ENCODE results near the gene PTGER3. TPM values are rescaled to one million over a fixed set of nuclear protein-coding genes. Genes with fewer than 3 reads are reported as not detected.

The PTGER3 gene
- total RNA-seq: 1.1 TPM
- long read RNA-seq, partial matches to known transcripts: 0 of 5 reads
- long read RNA-seq, other reads (novel, unspliced or antisense): 0 of 5 reads

DNA sequence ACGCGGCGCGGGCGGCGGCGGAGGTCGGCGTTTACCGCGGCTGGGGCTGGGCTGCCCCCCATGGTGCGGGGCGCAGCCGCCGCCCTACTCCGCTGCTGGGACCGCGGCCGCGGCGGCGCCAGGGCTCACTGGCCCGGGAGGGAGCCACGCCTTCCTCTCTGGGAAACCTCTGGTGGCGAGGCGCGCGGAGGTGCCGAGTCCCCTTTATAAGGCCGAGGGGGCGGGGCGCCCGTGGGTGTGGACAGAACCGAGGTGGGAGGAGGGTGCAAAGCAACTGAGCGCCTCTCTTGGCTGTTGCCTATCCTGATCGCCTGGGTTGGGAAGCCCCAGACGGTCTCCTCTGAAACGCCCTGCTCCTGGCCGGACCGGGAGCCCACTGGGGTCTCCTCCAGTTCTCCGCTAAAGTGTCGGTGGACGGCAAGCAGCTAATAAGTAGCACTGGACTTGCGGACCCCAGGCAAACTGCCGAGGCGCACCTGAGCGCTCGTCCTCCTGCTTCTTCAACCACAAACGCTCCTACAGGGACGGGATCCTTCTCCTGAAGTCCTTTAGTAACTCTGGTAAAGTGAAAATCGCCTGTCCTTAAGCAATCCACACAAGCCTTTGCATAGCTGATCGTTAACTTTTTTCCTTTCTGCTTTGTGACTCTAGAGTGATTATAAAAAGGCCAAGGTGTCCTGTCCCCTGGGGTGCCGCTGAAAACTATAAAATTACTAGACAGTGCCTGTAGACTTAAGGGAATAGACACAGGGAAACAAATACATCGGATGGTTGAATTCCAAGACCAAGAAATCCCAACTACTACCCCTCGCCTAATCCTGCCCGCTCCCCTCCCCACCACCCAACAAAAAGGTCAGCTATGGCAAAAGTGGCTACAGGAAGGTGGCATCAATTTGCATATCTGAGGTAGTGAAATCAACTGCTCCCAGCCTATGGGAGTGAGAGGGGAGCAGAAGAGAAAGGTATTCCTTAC is at the start of gene PTGER3:
TSS of gene PTGER3 (minus strand) at position 182 of the 973 bp plus-strand sequence. CDS start 239 bp downstream, outside the sequence.
- intact Hi-C loops (cut with DNase I): loop anchor here (2.0 kb wide), 1 partner anchor 363 kb away; no protein-coding TSS in a partner anchor
- no peak for DNase-seq (ENCODE audit: low spot score)

DNA sequence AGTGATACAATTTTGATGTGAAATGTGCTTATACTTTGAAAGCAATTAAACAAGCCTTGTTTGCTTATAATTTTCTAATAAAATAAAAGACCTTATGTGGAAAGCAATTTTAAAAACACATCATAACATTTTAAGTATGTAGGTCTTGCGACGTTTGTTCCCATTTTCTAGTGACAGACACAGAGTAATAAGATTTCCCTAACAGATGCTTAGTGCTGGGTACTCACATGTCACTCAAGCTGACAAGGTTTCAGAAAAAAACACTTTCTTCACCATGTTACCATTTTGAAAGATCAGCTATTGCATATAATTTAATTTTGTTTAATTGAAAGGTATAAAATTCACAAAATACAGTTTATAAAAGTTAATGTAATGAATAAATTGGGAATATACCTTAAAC is 47.3 kb upstream of the PTGER3 start:
- intact Hi-C loops (cut with DNase I): loop anchor here (10.0 kb wide), 1 partner anchor 430 kb away; no protein-coding TSS in a partner anchor
- no peak for DNase-seq (ENCODE audit: low spot score)

DNA sequence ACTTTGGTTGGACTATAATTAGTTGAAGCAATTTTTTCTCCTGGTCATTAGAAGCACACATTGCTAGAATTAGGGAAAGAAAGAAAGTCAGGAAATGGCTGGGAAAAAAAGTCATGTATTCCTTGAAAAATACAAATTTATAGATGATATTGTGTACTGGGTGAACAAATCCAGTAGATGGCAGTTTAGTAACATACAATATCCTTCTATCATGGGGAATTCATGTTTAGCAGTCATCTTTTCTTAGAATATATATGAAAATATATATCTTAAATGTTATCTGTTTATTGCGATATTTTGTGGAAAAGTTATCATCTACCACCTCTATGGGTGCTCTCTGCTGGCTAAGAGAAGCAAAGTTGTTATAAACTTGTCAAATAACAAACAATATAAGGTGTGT is 46.3 kb upstream of the PTGER3 start:
- intact Hi-C loops (cut with DNase I): loop anchor here (10.0 kb wide), 1 partner anchor 431 kb away; no protein-coding TSS in a partner anchor

DNA sequence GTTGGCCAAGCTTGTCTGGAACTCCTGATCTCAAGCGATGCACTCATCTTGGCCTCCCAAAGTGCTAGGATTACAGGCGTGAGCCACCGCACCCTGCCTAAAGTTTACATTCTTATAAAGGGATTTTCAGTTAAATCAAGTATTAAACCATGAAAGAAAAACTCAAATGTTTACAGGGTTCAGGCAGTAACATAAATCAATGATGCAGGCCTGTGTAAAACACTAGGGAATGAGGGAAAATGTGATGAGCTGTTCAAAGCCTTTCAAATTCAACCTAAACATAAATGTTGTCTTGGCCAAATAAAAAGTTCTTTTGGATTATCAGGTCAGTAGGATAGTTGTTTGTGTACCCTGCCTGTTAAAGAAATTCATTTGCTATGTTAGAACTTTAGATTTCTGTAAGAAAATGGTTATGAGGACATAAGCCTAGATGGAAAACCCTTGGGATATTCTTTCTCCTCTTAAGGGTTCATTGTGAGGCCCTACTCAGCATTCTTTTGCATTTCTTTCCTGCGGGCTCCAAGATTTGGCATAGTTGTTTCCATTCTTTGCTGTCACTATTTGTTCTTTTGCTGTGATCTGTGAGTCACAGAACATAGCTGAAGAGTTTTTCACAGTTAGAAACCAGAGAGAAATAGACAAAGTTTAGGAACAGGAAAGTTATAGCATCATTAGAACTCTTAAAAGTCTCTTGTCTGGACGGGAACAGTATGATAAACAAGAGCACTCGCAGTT is 42.1 kb upstream of the PTGER3 start:
- intact Hi-C loops (cut with DNase I): loop anchor here (10.0 kb wide), 1 partner anchor 435 kb away; no protein-coding TSS in a partner anchor

More for the DNA sequence above, 46.3 kb upstream of the PTGER3 start:
- DNase-seq (ENCODE audit: low spot score): no peak

GRCh38 chr1:71088645-71089287 is 41.1 kb upstream of the PTGER3 start:
- DNase-seq (ENCODE audit: low spot score): no peak
- intact Hi-C loops (cut with DNase I): no loop called here

More for the DNA sequence above, 42.1 kb upstream of the PTGER3 start:
- no peak for DNase-seq (ENCODE audit: low spot score)

GRCh38 chr1:71087713-71088112 is 40.1 kb upstream of the PTGER3 start:
- intact Hi-C loops (cut with DNase I): no loop called here
- no peak for DNase-seq (ENCODE audit: low spot score)

GRCh38 chr1:71087060-71087459 is 39.4 kb upstream of the PTGER3 start:
- intact Hi-C loops (cut with DNase I): no loop called here
- no peak for DNase-seq (ENCODE audit: low spot score)

- intact Hi-C loops (cut with DNase I): no loop called here
- no peak for DNase-seq (ENCODE audit: low spot score)
Measured at GRCh38 chr1:71086331-71086730, 38.7 kb upstream of the PTGER3 start.

DNA sequence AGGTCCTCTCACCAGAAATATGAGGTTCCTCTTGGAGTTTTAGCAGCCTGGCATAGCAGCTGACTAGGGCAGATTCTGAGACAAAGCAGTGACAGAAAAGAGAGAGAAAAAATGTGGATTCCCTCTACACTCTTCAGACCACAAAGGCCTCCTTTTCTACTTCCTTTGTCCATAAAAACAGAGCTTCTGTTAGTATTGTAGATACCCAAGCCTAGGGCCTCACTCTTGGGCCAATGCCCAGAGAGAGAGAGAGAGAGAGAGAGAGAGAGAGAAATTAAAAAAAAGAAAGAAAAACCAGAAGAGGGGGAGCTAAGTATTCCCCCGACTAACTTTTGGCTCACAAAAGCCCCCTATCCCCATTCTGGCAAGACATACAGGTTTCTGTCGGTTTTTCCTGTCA is 35.7 kb upstream of the PTGER3 start:
- DNase-seq (ENCODE audit: low spot score): no peak
- intact Hi-C loops (cut with DNase I): loop anchor here (5.0 kb wide), 1 partner anchor 876 kb away; the partner anchor contains the start of gene LRRC40

DNA sequence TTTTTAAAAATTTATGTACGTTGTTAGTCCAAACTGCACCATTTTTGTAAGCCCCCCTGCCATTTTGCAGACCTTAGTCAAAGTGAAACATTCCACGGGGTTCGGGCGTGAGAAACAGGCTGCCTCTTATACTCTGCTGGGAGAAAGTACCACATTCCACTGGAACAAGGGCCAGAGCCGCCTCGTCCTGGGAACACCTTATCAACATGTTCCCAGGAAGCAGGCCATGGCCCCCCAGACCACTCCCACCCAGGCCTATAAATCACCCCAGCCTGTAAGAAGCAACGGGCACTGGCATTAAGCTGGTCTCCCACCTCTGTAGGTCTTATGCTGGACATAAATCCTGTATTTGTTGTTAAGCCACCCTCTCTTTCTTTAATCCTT is 34.1 kb upstream of the PTGER3 start:
- intact Hi-C loops (cut with DNase I): loop anchor here (5.0 kb wide), 1 partner anchor 874 kb away; the partner anchor contains the start of gene LRRC40
- DNase-seq (ENCODE audit: low spot score): no peak

- intact Hi-C loops (cut with DNase I): loop anchor here (5.0 kb wide), 1 partner anchor 874 kb away; the partner anchor contains the start of gene LRRC40
- peak; percentile 93 for DNase-seq (ENCODE audit: low spot score)
Measured at GRCh38 chr1:71080739-71081696, 33.4 kb upstream of the PTGER3 start, which contains the start of gene ZRANB2. Gene ZRANB2, minus strand, starts transcription at chr1:71081035. Its CDS starts 40 bp downstream, at chr1:71080995.

DNA sequence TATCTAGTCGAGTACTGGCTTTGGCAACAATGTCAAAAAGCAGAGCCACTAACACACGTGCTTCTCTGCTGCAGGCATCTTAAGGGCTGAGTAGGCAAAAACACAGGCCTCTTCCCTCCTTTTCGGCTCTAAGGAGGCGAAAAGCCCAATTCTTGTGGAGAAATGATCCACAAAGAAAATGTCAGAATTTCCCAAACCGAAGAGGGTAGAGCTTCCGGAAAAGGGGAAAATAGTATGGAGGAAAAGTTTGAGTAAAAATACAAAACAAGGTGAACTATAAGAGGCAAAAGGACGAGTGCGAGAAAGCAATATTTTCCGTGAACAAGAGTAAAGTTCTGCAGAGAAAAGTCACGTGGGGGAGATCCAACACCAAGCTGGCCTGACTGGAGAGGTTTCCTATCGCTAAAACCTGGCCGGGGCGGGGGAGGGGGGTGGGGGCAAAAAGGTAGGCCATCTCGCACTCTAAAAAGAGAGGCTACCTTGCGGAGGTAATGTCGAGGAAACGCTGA is 32.7 kb upstream of the PTGER3 start:
- intact Hi-C loops (cut with DNase I): loop anchor here (5.0 kb wide), 1 partner anchor 873 kb away; the partner anchor contains the start of gene LRRC40
- DNase-seq (ENCODE audit: low spot score): no peak

GRCh38 chr1:71074681-71075080 is 27.1 kb upstream of the PTGER3 start:
- intact Hi-C loops (cut with DNase I): no loop called here
- DNase-seq (ENCODE audit: low spot score): no peak

DNA sequence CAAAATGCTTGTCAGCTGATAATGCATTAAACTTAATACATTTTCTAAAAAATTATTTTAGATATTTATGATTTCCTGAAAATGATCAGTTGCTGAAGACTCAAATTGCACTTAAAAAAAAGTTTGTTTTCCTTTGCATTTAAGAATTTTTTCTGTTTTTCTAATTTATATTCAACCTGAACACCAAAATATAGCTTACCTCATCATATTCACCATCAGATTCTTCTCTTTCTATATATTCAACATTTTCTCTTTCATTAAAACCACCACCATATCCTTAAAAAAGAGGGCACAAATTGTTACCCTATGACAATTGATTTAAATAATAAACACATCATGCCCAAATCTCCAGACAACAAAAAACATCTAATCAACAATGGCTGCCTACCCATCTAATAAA is 24.7 kb upstream of the PTGER3 start:
- intact Hi-C loops (cut with DNase I): no loop called here
- DNase-seq (ENCODE audit: low spot score): no peak

- no peak for DNase-seq (ENCODE audit: low spot score)
- intact Hi-C loops (cut with DNase I): no loop called here
Measured at GRCh38 chr1:71071720-71072119, 24.1 kb upstream of the PTGER3 start.

DNA sequence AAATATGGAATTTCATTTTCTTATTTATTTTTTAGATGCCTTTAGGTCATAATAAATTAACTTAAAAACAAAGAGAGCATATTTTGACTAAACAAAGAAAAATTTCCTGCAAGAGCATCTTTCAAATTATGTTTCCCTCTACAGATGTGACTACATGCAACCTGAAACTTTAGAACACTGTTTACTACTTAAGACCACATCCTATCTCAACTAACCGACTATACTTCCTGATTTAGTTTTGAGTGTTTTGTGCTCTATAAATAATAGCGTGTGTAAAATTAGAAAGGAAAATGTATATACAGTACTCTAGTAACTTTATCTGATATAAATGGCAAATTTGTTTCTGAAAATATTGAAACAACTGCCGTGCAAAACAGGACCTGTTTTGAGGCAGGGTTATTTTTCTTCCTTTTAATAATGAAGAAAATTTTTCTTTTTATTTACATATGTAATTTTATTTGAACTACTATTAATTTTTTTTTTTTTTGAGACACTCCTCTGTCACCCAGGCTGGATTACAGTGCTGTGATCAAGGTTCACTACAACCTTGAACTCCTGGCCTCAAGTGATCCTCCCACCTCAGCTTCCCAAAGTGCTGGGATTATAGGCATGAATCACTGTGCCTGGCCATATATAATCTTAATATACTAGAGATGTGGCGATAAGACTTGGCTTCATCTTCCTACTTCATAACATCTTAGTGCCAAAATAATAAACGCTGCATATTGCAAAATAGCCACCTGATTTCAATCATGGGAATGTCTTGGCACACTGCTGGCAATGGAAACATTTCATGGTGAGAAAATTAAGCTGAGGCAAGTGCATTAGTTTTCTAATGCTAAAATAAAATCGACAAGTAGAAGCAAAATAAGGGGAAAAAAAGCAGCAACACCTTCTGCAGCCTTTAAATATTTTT is 21.0 kb upstream of the PTGER3 start:
- intact Hi-C loops (cut with DNase I): no loop called here

DNA sequence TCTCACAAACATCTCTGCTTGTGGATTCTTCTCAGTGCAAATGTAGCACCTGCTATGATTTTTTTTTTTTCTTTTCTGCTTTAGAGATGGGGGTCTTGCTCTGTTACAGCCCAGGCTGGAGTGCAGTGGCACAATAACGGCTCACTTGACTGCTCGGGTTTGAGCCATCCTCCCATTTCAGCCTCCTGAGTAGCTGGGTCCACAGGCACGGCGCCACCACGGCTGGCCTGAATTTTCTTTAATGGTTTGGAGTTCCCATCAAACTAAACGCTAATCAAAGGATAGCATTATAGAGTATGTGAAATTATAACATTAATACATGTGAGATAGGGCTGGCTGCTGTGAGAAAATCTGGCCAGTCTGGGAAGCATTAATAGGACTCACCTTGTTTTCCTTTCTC is 7.2 kb upstream of the PTGER3 start:
- intact Hi-C loops (cut with DNase I): no loop called here

More for the DNA sequence above, 21.0 kb upstream of the PTGER3 start:
- no peak for DNase-seq (ENCODE audit: low spot score)

More for the DNA sequence above, 7.2 kb upstream of the PTGER3 start:
- DNase-seq (ENCODE audit: low spot score): no peak
